Umbilical cord (tissue), 2 donors: ENCODE results near the gene RNF223. TPM values are rescaled to one million over a fixed set of nuclear protein-coding genes. Genes with fewer than 3 reads are reported as not detected.
"Not testable (repeated sequence)": the region's sequence is repeated elsewhere in the genome, so short reads cannot be mapped to it uniquely, and the experiment has no call there.

ENCODE experiments used
- DNase-seq: peaks from one replicate; pipeline ENCODE4 v3.0.0-alpha.2; 2015; ENCODE audit warnings: low spot score
- total RNA-seq: library from RNA; depleted of rRNA; stranded (reverse); fragments of >200 nt; gene quantifications from one replicate; pipeline ENCODE4 v1.2.3, GENCODE V29; 2014; ENCODE audit warnings: low replicate concordance; ENCODE audit not compliant: insufficient read depth

RNF223 gene
- total RNA-seq, 1 donor from 2014 or later = 1.9 TPM

DNA sequence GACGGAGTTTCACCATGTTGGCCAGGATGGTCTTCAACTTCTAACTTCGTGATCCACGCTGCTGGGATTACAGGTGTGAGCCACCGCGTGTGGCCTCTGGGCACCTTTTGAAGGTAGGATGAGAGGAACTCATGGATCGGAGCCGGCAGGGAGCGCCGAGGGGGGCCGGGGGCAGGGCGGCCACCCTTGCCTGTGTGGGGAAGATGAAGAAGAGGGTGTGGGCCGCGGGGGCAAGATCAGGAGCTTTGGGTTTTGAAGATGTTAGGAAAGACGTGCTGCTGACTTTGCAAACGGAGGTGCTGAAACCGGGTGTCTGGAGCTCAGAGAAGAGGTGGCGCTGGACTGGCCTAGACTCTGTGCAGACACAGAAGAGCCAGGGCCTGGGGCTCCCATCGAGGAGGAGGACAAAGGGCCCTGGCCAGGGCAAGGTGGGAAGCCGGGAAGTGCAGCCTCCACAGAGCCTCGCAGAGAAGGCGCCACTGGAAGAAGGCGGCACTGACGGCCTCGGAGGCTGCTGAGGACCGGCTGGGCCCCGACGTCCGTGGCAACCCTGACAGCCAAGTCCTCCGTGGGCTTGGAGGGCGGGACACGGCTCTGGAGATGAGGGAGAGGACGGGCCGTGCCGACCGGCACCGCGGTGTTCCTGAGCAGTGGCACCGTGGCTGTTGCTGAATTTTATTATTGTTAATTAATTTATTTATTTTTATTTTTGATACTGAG is 13.7 kb downstream of the RNF223 start:
- no peak for DNase-seq

DNA sequence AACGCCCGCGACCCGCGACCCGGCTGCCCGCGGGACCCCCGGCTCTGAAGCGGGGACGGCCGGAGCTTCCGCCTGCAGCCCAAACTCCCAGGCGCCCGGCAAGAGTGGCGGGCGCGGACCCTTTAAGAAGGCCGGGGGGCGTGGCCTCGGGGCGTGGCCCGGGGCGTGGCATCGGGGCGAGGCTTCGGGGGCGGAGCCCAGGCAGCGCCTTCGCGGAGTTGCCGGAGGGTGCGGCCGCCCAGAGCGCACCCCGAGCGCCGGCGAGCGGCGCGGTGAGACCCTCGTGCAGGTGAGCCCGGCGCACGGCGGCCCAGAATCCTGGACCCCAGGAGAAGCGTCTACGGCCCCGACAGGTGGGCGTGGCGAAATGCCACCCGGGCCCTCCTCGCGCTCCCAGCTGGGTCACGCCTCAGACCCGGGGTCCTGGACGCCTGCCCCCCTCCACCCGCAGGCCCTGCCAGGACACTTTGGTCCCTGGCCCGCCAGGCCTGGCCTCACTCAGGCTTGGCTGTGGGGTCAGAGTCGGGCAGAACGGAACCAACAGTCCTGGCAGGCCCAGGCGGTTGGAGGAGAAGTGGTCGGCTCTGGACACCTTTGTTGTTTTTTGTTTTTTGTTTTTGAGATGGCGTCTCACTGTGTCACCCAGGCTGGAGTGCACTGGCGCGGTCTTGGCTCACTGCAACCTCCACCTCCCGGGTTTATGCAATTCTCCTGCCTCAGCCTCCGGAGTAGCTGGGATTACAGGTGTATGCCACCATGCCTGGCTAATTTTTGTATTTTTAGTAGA is 14.4 kb downstream of the RNF223 start:
- DNase-seq = peak; percentile 61

- no peak for DNase-seq
Observed at GRCh38 chr1:1058921-1059493, 15.1 kb downstream of the RNF223 start.

DNA sequence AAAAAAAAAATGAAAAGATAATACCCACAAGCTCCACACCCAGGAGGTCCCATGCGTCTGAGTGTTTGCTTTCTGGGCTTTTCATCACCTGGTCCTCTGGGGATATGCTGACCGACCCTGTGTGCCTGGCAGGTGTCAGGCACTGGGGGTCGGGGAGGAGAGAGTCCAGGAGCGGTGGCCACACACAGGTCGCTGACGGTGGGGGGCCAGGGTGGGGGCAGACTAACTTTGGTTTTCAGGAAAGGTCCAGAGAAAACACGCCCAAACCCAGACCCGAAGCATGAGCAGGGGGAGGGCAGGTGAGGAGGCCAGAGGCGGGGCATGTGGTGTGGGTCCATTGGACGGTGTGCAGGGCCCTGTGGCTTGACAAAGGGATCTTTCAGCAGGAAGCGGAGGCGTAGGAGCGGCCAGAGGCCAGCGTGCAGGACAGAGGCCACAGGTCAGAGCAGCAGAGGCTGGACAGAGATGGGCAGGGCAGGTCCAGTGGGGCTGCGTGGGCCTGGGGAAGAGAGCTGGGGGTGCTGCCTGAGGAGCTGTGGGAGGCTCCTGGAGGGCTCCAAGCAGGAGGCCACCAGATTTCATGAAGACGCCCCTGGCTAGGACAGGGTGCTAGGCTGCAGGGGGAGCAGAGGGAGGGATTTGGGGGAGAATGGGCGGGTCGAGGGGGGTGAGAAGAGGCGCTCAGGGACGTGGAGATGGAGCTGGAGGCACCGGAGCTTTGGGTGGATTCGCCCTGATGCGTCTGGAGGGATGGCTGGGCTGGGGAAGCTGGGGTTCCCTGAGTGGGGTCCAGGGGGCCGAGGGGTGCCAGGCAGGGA is 15.8 kb downstream of the RNF223 start:
- DNase-seq = no peak

GRCh38 chr1:1057769-1058087 is 16.4 kb downstream of the RNF223 start:
- DNase-seq = not testable (repeated sequence)

GRCh38 chr1:1055841-1056736 is 18.0 kb downstream of the RNF223 start:
- DNase-seq = no peak

- DNase-seq = no peak
Observed at GRCh38 chr1:1054971-1055370, 19.1 kb downstream of the RNF223 start.

GRCh38 chr1:1054099-1054700 is 19.9 kb downstream of the RNF223 start:
- DNase-seq = no peak

- DNase-seq = no peak
Observed at GRCh38 chr1:1053682-1054081, 20.4 kb downstream of the RNF223 start.

GRCh38 chr1:1053022-1053421 is 21.1 kb downstream of the RNF223 start:
- DNase-seq = no peak

- no peak for DNase-seq
Observed at GRCh38 chr1:1052003-1052840, 21.9 kb downstream of the RNF223 start.

DNA sequence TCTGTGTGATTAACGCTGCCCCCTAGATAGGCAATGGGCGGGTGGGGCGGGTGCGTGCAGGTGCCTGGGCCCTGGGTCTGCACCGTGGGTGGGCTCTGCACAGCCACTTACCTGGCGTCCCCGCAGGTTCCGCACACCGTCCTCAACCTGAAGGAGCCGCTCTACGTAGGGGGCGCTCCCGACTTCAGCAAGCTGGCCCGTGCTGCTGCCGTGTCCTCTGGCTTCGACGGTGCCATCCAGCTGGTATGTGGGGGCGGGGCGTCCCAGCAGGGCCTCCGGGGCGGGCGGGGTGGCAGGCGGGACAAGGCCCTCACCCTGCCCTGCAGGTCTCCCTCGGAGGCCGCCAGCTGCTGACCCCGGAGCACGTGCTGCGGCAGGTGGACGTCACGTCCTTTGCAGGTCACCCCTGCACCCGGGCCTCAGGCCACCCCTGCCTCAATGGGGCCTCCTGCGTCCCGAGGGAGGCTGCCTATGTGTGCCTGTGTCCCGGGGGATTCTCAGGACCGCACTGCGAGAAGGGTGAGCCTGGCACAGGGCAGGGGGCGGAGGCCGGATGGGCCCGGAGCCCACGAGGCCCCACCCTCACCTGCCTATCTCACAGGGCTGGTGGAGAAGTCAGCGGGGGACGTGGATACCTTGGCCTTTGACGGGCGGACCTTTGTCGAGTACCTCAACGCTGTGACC is 22.8 kb downstream of the RNF223 start:
- no peak for DNase-seq

DNA sequence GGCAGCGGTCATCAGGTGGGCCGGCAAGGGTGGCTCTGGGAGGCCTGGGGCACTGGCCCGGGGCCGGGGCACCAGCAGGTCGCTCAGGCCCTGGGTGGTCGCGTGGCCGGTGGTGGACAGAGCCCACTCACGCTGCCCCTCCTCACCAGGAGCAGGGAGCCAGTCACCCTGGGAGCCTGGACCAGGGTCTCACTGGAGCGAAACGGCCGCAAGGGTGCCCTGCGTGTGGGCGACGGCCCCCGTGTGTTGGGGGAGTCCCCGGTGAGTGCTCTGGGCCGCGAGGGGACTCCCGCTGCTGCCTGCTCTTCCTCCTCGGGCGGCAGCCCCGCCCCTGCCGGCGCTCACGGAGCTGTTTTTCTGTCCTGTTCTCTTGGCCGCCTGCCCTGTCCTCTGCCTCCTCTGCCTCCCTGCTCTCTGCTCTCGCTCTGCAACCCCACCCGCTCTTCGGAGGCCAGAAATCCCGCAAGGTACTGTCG is 23.5 kb downstream of the RNF223 start:
- DNase-seq = no peak

- DNase-seq = no peak
Observed at GRCh38 chr1:1049318-1050165, 24.6 kb downstream of the RNF223 start.

GRCh38 chr1:1048765-1049164 is 25.3 kb downstream of the RNF223 start:
- DNase-seq = no peak

- no peak for DNase-seq
Observed at GRCh38 chr1:1047963-1048362, 26.1 kb downstream of the RNF223 start.

- DNase-seq = no peak
Observed at GRCh38 chr1:1047407-1047806, 26.7 kb downstream of the RNF223 start.

DNA sequence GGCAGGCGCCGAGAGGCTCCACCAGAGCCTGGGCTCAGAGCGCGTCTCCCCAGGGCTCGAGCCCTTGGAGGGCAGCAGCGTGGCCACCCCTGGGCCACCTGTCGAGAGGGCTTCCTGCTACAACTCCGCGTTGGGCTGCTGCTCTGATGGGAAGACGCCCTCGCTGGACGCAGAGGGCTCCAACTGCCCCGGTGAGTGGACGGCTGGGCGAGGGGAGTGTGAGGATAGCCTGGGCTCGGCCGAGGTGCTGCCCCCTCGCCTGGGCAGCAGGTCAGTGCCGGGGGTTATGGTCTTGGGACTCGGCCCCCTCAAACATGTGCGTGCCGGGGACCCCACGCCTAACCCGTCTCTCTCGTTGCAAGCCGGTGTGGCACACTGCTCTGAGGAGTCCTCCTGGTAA is 27.3 kb downstream of the RNF223 start:
- DNase-seq = no peak
